Dermis microvascular lymphatic vessel endothelial cell (primary cell): ENCODE measurements around the gene CD276. TPM values are rescaled to one million over a fixed set of nuclear protein-coding genes. Genes with fewer than 3 reads are reported as not detected.
A peak's percentile ranks its signal among the peaks of the same experiment; 100 is the strongest.
"Not testable (repeated sequence)": the region's sequence is repeated elsewhere in the genome, so short reads cannot be mapped to it uniquely, and the experiment has no call there.

ENCODE experiments used
- DNase-seq, 2 donors: peaks; one replicate each; pipeline versions ENCODE4 v3.0.0 to v3.0.0-alpha.2; 2010; ENCODE audit warnings: low read depth in 2 of 2
- total RNA-seq: library from RNA; depleted of rRNA; stranded (reverse); fragments of >200 nt; gene quantifications from 2 replicates; pipeline ENCODE4 v1.2.1, GENCODE V29; 2014

Gene CD276
- 33.1 and 51.2 TPM in 2 replicates for total RNA-seq

DNA sequence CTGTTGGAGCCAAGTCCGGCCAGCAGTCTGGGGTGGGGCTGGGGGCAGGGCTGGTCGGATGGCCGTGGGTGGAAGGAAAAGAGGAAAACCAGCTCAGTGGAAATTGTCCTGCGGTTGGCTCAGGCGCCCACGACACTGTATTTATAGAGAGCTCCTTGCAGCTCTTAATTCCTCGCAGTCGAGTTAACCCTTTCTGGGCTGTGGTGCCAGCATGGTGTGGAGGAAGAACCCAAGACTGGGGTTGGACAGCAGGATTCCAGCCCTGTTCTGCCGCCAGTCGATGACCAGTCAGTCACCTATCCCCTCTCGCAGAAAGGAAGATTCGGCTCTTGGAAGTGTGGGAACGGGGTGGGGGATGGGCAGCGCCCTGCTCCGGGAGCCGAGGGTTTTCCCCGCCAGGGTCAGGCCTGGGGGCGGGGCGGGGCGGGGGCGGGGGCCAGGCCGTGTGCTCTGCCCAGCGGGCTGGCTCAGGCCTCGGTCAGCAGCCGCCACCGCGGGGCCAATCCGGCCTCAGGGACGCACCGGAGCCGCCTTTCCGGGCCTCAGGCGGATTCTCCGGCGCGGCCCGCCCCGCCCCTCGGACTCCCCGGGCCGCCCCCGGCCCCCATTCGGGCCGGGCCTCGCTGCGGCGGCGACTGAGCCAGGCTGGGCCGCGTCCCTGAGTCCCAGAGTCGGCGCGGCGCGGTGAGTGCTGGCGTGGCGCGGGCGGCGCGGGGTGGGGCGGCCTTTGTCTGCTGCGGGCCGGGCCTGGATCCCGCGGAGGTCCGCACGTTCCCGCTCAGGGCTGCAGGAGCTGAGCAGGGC is at the start of gene CD276:
Gene CD276, plus strand, starts transcription at position 607 of the 804 bp plus-strand sequence. CDS start 15,257 bp downstream, outside the sequence.
- DNase-seq: peak in 1 of 2 donors; percentile 82

GRCh38 chr15:73637527-73637926 is 46.7 kb upstream of the CD276 start:
- no peak for DNase-seq

- not testable (repeated sequence) for DNase-seq
Observed at GRCh38 chr15:73639464-73639863, 44.7 kb upstream of the CD276 start.

DNA sequence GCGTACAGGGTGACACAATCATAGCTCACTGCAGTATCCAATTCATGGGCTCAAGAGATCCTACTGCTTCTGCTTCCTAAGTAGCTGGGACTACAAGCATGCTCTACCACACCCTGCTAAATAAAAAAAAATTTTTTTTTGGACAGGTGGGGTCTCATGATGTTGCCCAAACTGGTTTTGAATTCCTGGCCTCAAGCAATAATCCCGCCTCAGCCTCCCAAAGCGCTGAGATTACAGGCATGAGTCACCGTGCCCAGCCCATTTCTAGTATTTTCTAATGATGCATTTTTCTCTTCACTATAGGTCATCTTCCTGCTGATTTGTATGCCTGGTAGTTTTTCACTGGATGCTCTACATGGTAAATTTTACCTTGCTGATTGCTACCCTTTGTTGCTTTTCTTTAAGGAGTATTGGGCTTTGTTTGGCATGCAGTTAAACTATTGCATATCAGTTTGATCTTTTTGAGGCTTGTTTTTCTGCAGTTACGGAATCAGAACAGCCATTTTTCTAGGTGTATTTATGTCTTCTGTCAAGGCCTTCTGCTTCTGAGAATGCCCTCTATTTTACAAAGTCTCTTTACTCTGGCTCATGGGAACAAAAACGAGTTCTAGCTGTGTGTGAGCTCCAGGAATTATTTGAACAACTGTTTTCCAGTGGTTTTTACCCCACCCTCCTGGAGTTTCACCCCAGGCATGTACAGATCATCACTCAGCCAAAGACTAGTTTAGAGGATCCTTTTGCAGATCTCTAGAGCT is 36.7 kb upstream of the CD276 start:
- DNase-seq: no peak

- DNase-seq: no peak
Observed at GRCh38 chr15:73648014-73648295, 36.2 kb upstream of the CD276 start.

DNA sequence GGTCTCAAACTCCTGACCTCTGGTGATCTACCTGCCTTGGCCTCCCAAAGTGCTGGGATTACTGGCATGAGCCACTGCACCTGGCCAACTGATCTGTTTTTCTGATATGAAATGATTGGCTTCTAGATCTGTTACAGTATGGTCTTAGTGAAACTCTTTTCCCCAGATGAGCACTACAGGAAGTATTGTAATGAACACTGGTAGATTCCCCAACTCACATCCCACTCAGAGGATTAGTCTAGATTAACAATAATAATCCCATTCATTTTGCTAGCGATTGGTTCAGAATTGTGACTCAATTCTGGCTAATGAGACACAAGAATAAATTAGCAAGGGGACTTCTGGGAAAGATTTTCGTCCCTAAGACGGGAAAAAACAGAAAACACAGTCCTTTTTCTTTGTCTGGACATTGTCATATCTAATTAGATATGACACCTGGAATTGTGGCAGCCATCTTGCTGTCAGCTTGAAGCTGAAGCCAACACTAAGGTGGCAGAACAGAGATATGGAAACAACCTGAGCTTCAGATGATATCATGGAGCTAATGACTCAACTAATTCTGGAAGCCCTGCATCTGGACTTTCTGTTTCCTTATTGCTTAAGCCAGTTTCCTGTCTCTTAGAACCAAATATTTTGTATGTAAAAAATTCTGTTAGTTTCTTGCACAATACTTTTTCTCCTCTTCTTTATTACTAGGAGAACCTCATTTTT is 33.6 kb upstream of the CD276 start:
- peak in 1 of 2 donors; percentile 60 for DNase-seq

- no peak for DNase-seq
Observed at GRCh38 chr15:73654659-73655058, 29.5 kb upstream of the CD276 start.

DNA sequence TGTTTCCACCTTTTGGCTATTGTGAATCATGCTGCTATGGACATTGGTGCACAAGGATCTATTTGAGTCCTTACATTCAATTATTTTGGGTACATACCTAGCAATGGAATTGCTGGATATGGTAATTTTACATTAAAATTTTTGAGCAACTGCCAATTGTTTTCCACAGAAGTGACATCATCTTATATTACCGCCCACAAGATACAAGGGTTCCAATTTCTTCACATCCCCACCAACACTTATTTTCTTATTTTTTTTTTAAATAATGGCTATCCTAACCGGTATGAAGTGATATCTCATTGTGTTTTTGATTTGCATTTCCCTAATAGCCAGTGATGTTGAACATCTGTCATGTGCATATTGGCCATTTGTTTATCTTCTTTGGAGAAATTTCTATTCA is 28.5 kb upstream of the CD276 start:
- no peak for DNase-seq

DNA sequence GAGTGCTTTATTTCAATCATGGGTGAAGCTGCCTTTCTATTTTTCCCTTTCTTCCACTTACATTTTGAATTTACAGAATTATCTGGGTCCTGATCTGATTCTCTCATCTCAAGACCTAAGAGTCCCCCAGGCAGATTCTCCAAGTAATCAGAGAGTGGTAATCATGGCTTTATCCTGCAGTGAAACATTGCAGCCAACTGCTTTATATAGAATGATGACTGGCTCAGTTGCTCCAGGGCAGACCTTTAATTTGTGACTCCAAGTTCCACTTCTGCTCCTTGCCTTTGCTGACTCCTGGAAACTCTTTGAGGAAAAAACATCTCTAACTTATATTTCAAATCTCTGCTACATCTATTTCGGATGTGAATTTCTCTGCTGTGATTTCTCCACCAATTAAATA is 25.5 kb upstream of the CD276 start:
- no peak for DNase-seq

DNA sequence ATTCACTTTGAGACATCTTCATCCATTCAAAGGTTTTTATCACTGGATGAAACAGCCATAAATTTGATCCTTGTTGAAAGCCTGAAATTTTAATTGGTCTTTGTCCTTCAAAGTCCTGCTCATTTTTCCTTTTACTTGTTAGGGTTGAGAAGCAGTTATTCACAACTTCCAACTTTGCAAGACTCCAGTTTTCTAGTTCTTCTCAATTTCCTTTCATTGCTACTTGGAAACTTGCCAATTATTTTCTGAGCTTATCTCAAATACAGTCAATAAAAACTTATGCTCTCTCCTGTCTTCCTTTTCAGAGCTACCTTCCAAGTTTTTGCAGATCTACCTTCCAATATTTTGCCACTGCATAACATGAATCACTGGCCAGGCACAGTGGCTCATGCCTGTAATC is 23.7 kb upstream of the CD276 start:
- no peak for DNase-seq

- no peak for DNase-seq
Observed at GRCh38 chr15:73674587-73674986, 9.6 kb upstream of the CD276 start.

DNA sequence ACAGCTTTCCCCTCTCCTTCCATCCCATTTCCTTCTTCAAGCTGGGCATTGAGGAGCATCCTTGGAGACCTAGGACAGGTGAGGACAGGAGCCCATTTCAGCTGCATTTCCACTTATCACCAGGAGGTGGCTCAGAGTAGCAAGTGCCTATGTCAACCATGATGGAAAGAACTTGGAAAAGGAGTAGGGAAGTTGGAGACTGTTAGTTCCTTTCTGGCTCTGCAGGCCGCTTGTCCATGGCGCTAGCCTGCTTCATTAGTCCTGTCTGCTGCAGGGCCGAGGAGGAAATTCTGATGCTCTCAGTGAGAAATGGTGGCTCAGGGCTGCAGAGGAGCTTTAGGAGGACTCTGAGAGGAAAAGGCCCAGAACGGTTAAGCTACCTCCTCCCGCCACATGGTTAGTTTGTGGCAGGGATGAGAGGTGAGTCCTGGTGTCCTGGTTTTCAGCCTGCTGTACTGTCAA is 7.0 kb upstream of the CD276 start:
- peak; percentile 62 to 80 for DNase-seq

- no peak for DNase-seq
Observed at GRCh38 chr15:73677733-73678132, 6.5 kb upstream of the CD276 start.

DNA sequence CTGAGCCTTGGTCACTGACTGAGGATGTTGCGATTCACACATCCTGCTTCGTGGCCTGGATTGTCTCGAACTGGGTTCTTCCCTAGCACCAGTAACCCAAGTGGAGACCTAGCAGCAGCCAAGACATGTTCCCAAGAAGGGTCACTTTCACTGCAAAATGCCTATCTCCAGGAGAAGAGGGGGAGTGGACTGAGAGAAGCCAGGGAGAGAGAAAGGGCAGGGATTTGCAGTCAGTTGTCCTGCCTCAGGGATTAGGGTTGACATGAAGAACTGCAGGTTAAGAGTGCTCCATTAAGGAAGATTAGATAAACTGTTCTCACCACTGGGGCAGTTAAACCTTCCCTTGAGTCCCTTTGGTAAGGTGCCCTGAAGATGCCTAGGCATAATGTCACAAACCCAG is 5.7 kb upstream of the CD276 start:
- no peak for DNase-seq

DNA sequence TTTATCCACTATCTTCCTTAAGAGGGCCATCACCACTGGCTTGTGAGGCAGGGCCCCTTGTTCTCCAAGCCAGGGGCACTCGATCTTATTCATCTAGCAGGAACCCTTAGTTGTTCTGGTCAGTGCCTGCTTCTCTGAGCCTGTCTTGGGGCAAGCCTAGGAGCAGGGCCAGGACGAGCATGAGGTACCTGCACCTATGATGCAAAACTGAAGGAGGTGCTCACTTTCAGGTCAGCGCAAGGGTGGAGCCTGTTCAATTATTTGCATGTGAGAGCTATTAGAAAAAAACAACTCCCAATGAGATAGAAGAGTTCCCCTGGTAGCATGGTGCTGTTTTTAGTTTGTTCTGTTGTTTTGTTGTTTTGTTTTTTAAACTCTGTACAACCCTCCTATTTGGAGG is 5.0 kb upstream of the CD276 start:
- no peak for DNase-seq

DNA sequence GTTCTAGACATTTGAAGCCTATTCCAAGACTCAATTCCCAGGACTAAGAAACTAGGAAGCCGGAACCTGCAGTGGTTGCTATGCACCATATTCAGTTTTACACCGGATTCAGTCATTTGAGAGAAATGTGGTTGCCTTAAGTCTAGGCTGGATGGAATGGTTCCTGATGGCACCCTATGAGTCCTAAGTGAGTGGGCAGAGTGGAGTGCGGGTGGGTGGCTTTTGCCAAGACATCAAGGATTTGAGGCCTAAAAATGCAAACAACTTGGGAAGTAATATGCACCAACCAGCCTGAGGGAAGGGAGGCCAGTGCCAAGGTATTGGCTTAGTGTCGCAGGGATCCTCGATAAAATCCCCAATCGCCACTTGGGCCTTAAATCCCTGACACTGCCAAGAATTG is 4.2 kb upstream of the CD276 start:
- DNase-seq: no peak

DNA sequence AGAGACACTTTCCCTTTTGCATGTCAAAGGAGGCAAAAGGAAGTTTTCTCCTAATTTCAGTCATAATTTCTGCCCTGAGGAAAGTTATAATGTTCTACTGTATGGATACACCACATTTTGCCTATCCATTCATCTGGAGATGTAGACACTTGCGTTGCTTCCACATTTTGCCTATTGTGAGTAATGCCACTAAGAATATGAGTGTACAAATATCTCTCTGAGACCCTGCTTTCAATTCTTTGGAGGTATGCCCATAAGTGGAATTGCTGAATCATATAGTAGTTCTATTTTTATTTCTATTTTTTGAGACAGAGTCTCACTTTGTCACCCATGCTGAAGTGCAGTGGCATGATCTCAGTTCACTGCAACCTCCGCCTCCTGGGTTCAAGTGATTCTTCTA is 3.6 kb upstream of the CD276 start:
- no peak for DNase-seq

GRCh38 chr15:73681063-73681462 is 3.1 kb upstream of the CD276 start:
- no peak for DNase-seq

GRCh38 chr15:73681856-73682599 is 2.2 kb upstream of the CD276 start:
- DNase-seq: no peak

DNA sequence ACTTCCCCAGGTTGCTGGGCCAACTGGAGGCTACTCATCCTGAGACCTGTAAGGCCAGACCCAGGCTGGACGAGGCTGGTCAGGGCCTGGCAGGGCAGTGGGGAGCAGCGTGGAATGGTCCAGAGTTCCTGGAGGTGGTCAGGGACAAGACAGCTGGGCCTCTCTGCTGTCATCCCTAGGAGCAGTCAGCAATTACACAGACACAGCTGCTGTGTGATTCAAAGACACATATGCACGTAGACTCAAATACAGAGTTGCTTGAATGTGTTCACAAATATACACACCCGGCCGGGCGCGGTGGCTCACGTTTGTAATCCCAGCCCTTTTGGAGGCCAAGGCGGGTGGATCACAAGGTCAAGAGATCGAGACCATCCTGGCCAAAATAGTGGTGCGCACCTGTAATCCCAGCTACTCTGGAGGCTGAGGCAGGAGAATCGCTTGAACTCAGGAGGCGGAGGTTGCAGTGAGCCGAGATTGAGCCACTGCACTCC is 1.5 kb upstream of the CD276 start:
- DNase-seq: no peak

- DNase-seq: no peak
Observed at GRCh38 chr15:73683257-73683776, 866 bp upstream of the CD276 start.
